GM12878 (cell line): ENCODE data around the gene FBLN5. TPM values are rescaled to one million over a fixed set of nuclear protein-coding genes. Genes with fewer than 3 reads are reported as not detected.

Experiments
- ATAC-seq: fragments of 200-7000 bp; cut with Tn5 transposase; 3 replicates; pipeline ENCODE4 v1.9.1; 2020; ENCODE audit warnings: mild to moderate bottlenecking, moderate library complexity
- BruUV-seq: library from RNA; stranded (reverse); fragments of 400-500 nt; replicated peaks from 2 replicates; lab custom pipeline; 2021; lab: Mats Ljungman, UMichigan
- CTCF ChIA-PET: fragments of 300-600 bp; sonication (Branson Sonifier 250); formaldehyde crosslinking; extraction: SDS; loops from one replicate; lab custom pipeline; 2021; ENCODE audit warnings: inconsistent platforms; lab: Yijun Ruan, JAX
- POLR2A ChIA-PET: fragments of 350-600 bp; formaldehyde crosslinking; extraction: SDS; loops from one replicate; lab custom pipeline; 2021; ENCODE audit warnings: inconsistent platforms; lab: Charles Lee
- RAD21 ChIA-PET: fragments of 300-600 bp; sonication (Branson Sonifier 250); formaldehyde crosslinking; loops from one replicate; lab custom pipeline; 2023; ENCODE audit warnings: antibody characterized with exemption; ENCODE audit not compliant: unreplicated experiment; lab: Charles Lee
- SMC1A ChIA-PET: fragments of 300-600 bp; sonication (Branson Sonifier 250); formaldehyde crosslinking; loops from one replicate; lab custom pipeline; 2023; ENCODE audit not compliant: unreplicated experiment, uncharacterized antibody; lab: Charles Lee
- DNase-seq: peaks from one replicate; pipeline ENCODE4 v3.0.0-alpha.2; 2011; ENCODE audit warnings: low read depth, low spot score
- FAIRE-seq: peaks from 3 replicates; lab custom pipeline; 2011; peaks lifted over from hg19 to GRCh38; lab: Jason Lieb, UNC
- H2AFZ ChIP-seq: 2 replicates; pipeline ENCODE4 v1.6.0; 2011; ENCODE audit warnings: low read depth, low read length, control low read depth; ENCODE audit not compliant: control insufficient read depth
- H3K27ac ChIP-seq: 2 replicates; pipeline ENCODE4 v1.5.1; 2011; ENCODE audit warnings: control low read depth; ENCODE audit not compliant: control insufficient read depth, insufficient read depth
- H3K27me3 ChIP-seq, 2 experiments: replicated peaks in 1 of 2; 2 replicates each; pipeline versions ENCODE4 v1.6.0 to v1.6.1; 2011; ENCODE audit warnings: low read length in 1 of 2; ENCODE audit not compliant: control insufficient read depth in 2 of 2, insufficient read depth in 2 of 2
- H3K36me3 ChIP-seq, 2 experiments: 2 replicates each; pipeline ENCODE4 v1.5.1; 2011; ENCODE audit warnings: low read length in 1 of 2; ENCODE audit not compliant: control insufficient read depth in 2 of 2, insufficient read depth in 2 of 2
- H3K4me1 ChIP-seq: 2 replicates; pipeline ENCODE4 v1.6.1; 2011; ENCODE audit warnings: mild to moderate bottlenecking, low read length, moderate library complexity, mixed read lengths; ENCODE audit not compliant: control insufficient read depth, insufficient read depth
- H3K4me2 ChIP-seq: 2 replicates; pipeline ENCODE4 v1.6.0; 2011; ENCODE audit warnings: control low read depth; ENCODE audit not compliant: control insufficient read depth, insufficient read depth
- H3K4me3 ChIP-seq: fragments of 200-600 bp; sonication (generic); 2 replicates; pipeline ENCODE4 v1.5.1; 2016
- H3K79me2 ChIP-seq: 2 replicates; pipeline ENCODE4 v1.6.0; 2011; ENCODE audit warnings: low read length; ENCODE audit not compliant: control insufficient read depth, insufficient read depth
- H3K9ac ChIP-seq: 2 replicates; pipeline ENCODE4 v1.8.0; 2011; ENCODE audit warnings: low read length, control low read depth, mixed read lengths; ENCODE audit not compliant: control insufficient read depth, insufficient read depth
- H3K9me3 ChIP-seq: replicated peaks from 3 replicates; pipeline ENCODE4 v1.5.1; 2011; ENCODE audit warnings: mild to moderate bottlenecking, low read length; ENCODE audit not compliant: control insufficient read depth, insufficient read depth
- H4K20me1 ChIP-seq: 2 replicates; pipeline ENCODE4 v1.6.0; 2011; ENCODE audit not compliant: control insufficient read depth, insufficient read depth
- BCL3 ChIP-seq: IDR thresholded peaks from 2 replicates; pipeline ENCODE4 v1.6.1; 2011; ENCODE audit warnings: borderline replicate concordance, low read depth, mild to moderate bottlenecking, moderate library complexity, low read length; ENCODE audit not compliant: insufficient read depth, poor library complexity, severe bottlenecking
- BCLAF1 ChIP-seq: fragments of 450-650 bp; IDR thresholded peaks from 2 replicates; pipeline ENCODE4 v1.6.1; 2017; ENCODE audit warnings: antibody characterized with exemption, mild to moderate bottlenecking, moderate library complexity
- FOXK2 ChIP-seq: fragments of 450-650 bp; IDR thresholded peaks from 2 replicates; pipeline ENCODE4 v1.6.1; 2017; ENCODE audit warnings: mild to moderate bottlenecking, moderate library complexity
- KLF5 ChIP-seq: fragments of 450-650 bp; IDR thresholded peaks from 2 replicates; pipeline ENCODE4 v1.6.1; 2014; ENCODE audit warnings: mild to moderate bottlenecking; ENCODE audit not compliant: partially characterized antibody
- LARP7 ChIP-seq: fragments of 450-650 bp; IDR thresholded peaks from 2 replicates; pipeline ENCODE4 v1.6.1; 2017; ENCODE audit warnings: mild to moderate bottlenecking
- MEF2A ChIP-seq: IDR thresholded peaks from 2 replicates; pipeline ENCODE4 v1.6.1; 2011; ENCODE audit warnings: low read depth, mild to moderate bottlenecking, low read length, moderate library complexity; ENCODE audit not compliant: insufficient read depth
- MYC ChIP-seq: IDR thresholded peaks from 2 replicates; pipeline ENCODE4 v1.6.1; 2011; ENCODE audit warnings: mild to moderate bottlenecking, low read length, moderate library complexity, inconsistent platforms; ENCODE audit not compliant: insufficient read depth, insufficient replicate concordance, insufficient read length, severe bottlenecking
- NFIC ChIP-seq: IDR thresholded peaks from 2 replicates; pipeline ENCODE4 v1.6.1; 2012; ENCODE audit warnings: low read depth, mild to moderate bottlenecking, inconsistent platforms, low read length, moderate library complexity
- RFX5 ChIP-seq: IDR thresholded peaks from 2 replicates; pipeline ENCODE4 v1.6.1; 2011; ENCODE audit warnings: low read depth, low read length, improper control_type of control experiment
- RUNX3 ChIP-seq: IDR thresholded peaks from 2 replicates; pipeline ENCODE4 v1.6.1; 2012; ENCODE audit warnings: low read length, inconsistent platforms
- SIX5 ChIP-seq: IDR thresholded peaks from 2 replicates; pipeline ENCODE4 v1.6.1; 2011; ENCODE audit warnings: mild to moderate bottlenecking, low read depth, low read length, moderate library complexity; ENCODE audit not compliant: severe bottlenecking
- SRF ChIP-seq, 2 experiments: IDR thresholded peaks; 2 replicates each; pipeline ENCODE4 v1.6.1; 2011; ENCODE audit warnings: low read depth in 2 of 2, low read length in 2 of 2, mild to moderate bottlenecking in 1 of 2, moderate library complexity in 1 of 2
- TARDBP ChIP-seq: IDR thresholded peaks from 2 replicates; pipeline ENCODE4 v1.6.1; 2016; ENCODE audit warnings: borderline replicate concordance
- TBL1XR1 ChIP-seq: IDR thresholded peaks from 2 replicates; pipeline ENCODE4 v1.6.1; 2012; ENCODE audit warnings: low read depth, low read length, improper control_type of control experiment
- TCF12 ChIP-seq: IDR thresholded peaks from 2 replicates; pipeline ENCODE4 v1.6.1; 2011; ENCODE audit warnings: low read depth, mild to moderate bottlenecking, low read length
- WGBS: methylation state at CpG from one replicate; pipeline ENCODE4 v1.1.6; 2016; ENCODE audit warnings: low lambda C conversion rate; ENCODE audit not compliant: insufficient replicate concordance, insufficient coverage; ENCODE audit errors: missing lambda C conversion rate; 5-methylcytosine and 5-hydroxymethylcytosine counted together
- in situ Hi-C: fragments of 300-500 bp; cut with MboI; formaldehyde crosslinking; loops from 9 replicates; pipeline ENCODE4 v1.14.3; 2018; ENCODE audit warnings: mixed read lengths
- intact Hi-C: fragments of 100-400 bp; cut with micrococcal nuclease; formaldehyde crosslinking; loops from one replicate; pipeline ENCODE4 v1.14.2; 2022; ENCODE audit not compliant: unreplicated experiment
- polyA plus RNA-seq, 11 experiments: library from polyadenylated mRNA; depleted of rRNA in 4 of 11; unstranded in 6 of 11; stranded (reverse) in 5 of 11; fragments of >200 nt; fragmentation: Nextera tagmentation in 4 of 11; fragmentation: Illumina TruSeq in 1 of 11; extraction: Ambion mirVana in 4 of 11; extraction: Trizol in 1 of 11; gene quantifications; 1 replicate in 1 of 11; 2 replicates in 10 of 11; pipeline versions ENCODE4 v1.2.1 to v1.2.3, GENCODE V29; 2011 to 2016; ENCODE audit warnings: inconsistent platforms in 2 of 11, missing spikeins in 2 of 11, low read depth in 1 of 11
- total RNA-seq, 4 experiments: library from RNA; depleted of rRNA in 3 of 4; stranded (reverse); fragments of >200 nt in 3 of 4; fragmentation: Illumina TruSeq in 1 of 4; extraction: Trizol in 1 of 4; gene quantifications; 2 replicates each; pipeline versions ENCODE4 v1.2.1 to v1.2.3, GENCODE V29; 2013 to 2021

The FBLN5 gene
- total and polyA plus RNA-seq, 10 of the 15 experiments (the other 5 are each of a cell fraction or from before 2014, with no cell fraction given): 0.03 to 0.64 (median 0.24) TPM

- no peak for ATAC-seq
- H3K27me3 ChIP-seq: no peaks in the 10 kb centered on the region
- no peaks in the 10 kb centered on the region for H4K20me1 ChIP-seq
- in situ Hi-C loops: no loop called here
- no peaks in the 10 kb centered on the region for H3K36me3 ChIP-seq
- WGBS: 50% methylated on average over 2 of the region's 2 CpGs
- no peak for DNase-seq
- no TSS peak for BruUV-seq
- no peak for TF ChIP-seq KLF5
- no peak for TF ChIP-seq MYC
- no peak for TF ChIP-seq SRF (IDR thresholded peaks at IDR 0.05; ENCODE audit: low read depth in 2 of 2, low read length in 2 of 2)
- TF ChIP-seq RFX5: no peak
- no peak for TF ChIP-seq NFIC
- TF ChIP-seq SIX5: no peak
- no peak for TF ChIP-seq TCF12
- TF ChIP-seq, all 136 proteins: peak for 0
- CTCF ChIA-PET: interaction anchor here (1.1 kb wide), 1 partner anchor 302 kb away, joined by 3 read pairs; no protein-coding TSS in a partner anchor
- peaks cover 10% of the 10 kb centered on the region for H3K4me1 ChIP-seq
- H3K27ac ChIP-seq: no peak overlapping the region
- no peak overlapping the region for H3K9ac ChIP-seq
- H3K4me3 ChIP-seq: no peak overlapping the region
- RAD21 ChIA-PET: no interaction called here
- H3K79me2 ChIP-seq: no peaks in the 10 kb centered on the region
- H3K9me3 ChIP-seq: no peaks in the 10 kb centered on the region
- FAIRE-seq: no peak
- POLR2A ChIA-PET: no interaction called here
- peak overlapping the region; percentile 62 for H2AFZ ChIP-seq
- intact Hi-C loops: no loop called here
- 0 out of 2 replicates have a peak overlapping the region, but pooled peaks have one; percentile 22 for H3K4me2 ChIP-seq
- SMC1A ChIA-PET: no interaction called here
Observed at GRCh38 chr14:91861091-91861490, 86.4 kb downstream of the FBLN5 start.

GRCh38 chr14:91860238-91860637 lies 87.3 kb downstream of the FBLN5 start:
- no peak overlapping the region for H3K27ac ChIP-seq
- no peak overlapping the region for H3K4me3 ChIP-seq
- no peaks in the 10 kb centered on the region for H3K27me3 ChIP-seq
- ChIA-PET RAD21 (no interaction called here), SMC1A (interaction anchor here (0.7 kb wide), 1 partner anchor 19 kb away, joined by 4 read pairs; no protein-coding TSS in a partner anchor), POLR2A (interaction anchor here (0.6 kb wide), 1 partner anchor 410 kb away, joined by 6 read pairs; no protein-coding TSS in a partner anchor), CTCF (interaction anchor here (2.2 kb wide), 1 partner anchor 51 kb away, joined by 5 read pairs; no protein-coding TSS in a partner anchor)
- BruUV-seq: no TSS peak
- H3K79me2 ChIP-seq: no peaks in the 10 kb centered on the region
- H3K4me1 ChIP-seq: peaks cover 10% of the 10 kb centered on the region
- no peaks in the 10 kb centered on the region for H4K20me1 ChIP-seq
- FAIRE-seq (no peak), ATAC-seq (no peak), DNase-seq (no peak)
- H3K36me3 ChIP-seq: no peaks in the 10 kb centered on the region
- no peak overlapping the region for H2AFZ ChIP-seq
- H3K9me3 ChIP-seq: no peaks in the 10 kb centered on the region
- H3K9ac ChIP-seq: no peak overlapping the region
- in situ Hi-C loops (no loop called here), intact Hi-C loops (no loop called here)
- no peak overlapping the region for H3K4me2 ChIP-seq
- TF ChIP-seq BCL3: no peak
- no peak for TF ChIP-seq TCF12
- TF ChIP-seq SRF (IDR thresholded peaks at IDR 0.05; ENCODE audit: low read depth in 2 of 2, low read length in 2 of 2): no peak
- no peak for TF ChIP-seq TARDBP
- TF ChIP-seq MEF2A: no peak
- TF ChIP-seq BCLAF1: no peak
- no peak for TF ChIP-seq LARP7
- TF ChIP-seq FOXK2: no peak
- no peak for TF ChIP-seq RUNX3
- TF ChIP-seq TBL1XR1: no peak
